IPS DF 6.9 (cell line): ENCODE measurements around the gene THAP8.
A peak's percentile ranks its signal among the peaks of the same experiment; 100 is the strongest.

ENCODE experiments used
- DNase-seq: peaks from one replicate; pipeline ENCODE4 v3.0.0-alpha.2; 2013; ENCODE audit warnings: low read depth, low spot score
- H3K27ac ChIP-seq: one replicate; pipeline ENCODE4 v1.5.1; 2013; ENCODE audit warnings: low read length, control low read depth
- H3K27me3 ChIP-seq: 2 replicates; pipeline ENCODE4 v1.6.1; 2013; ENCODE audit warnings: mild to moderate bottlenecking, low read length; ENCODE audit not compliant: control insufficient read depth, insufficient read depth
- H3K36me3 ChIP-seq: 2 replicates; pipeline ENCODE4 v1.6.1; 2013; ENCODE audit warnings: low read length; ENCODE audit not compliant: control insufficient read depth, insufficient read depth
- H3K4me1 ChIP-seq: 2 replicates; pipeline ENCODE4 v1.6.1; 2013; ENCODE audit warnings: low read length; ENCODE audit not compliant: control insufficient read depth, insufficient read depth
- H3K4me3 ChIP-seq: 2 replicates; pipeline ENCODE4 v1.5.1; 2013; ENCODE audit warnings: mild to moderate bottlenecking, low read length
- H3K9me3 ChIP-seq: 2 replicates; pipeline ENCODE4 v1.6.1; 2013; ENCODE audit warnings: low read length, inconsistent platforms; ENCODE audit not compliant: control insufficient read depth, insufficient read depth
- WGBS: extraction: QIAGEN DNeasy Blood & Tissue Kit; methylation state at CpG from one replicate; pipeline ENCODE4 v1.1.7; 2013; ENCODE audit warnings: mixed read lengths, missing lambda C conversion rate; ENCODE audit not compliant: insufficient read length, insufficient coverage; 5-methylcytosine and 5-hydroxymethylcytosine counted together

Gene THAP8

GRCh38 chr19:35995048-35995993 is 58.8 kb downstream of the THAP8 start, which contains the start of gene SDHAF1:
TSS of gene SDHAF1 (plus strand) at chr19:35995188. CDS start at chr19:35995275, 87 bp downstream.
- Histone ChIP-seq H3K27ac (no peak within 1 kb of the TSS), H3K4me3 (peak within 1 kb of the TSS; percentile 84), H3K27me3 (no peaks in the 10 kb centered on the region), H3K4me1 (no peaks in the 10 kb centered on the region), H3K9me3 (no peaks in the 10 kb centered on the region), H3K36me3 (no peaks in the 10 kb centered on the region)
- WGBS, result no CpG with 5 or more reads among the region's 97 CpGs
- DNase-seq, result no peak

GRCh38 chr19:35993923-35994598 is 60.0 kb downstream of the THAP8 start:
- H3K27ac ChIP-seq, result no peak overlapping the region
- DNase-seq, result no peak

GRCh38 chr19:35992907-35993765 is 60.9 kb downstream of the THAP8 start:
- no CpG with 5 or more reads among the region's 8 CpGs for WGBS
- DNase-seq, result no peak
- Histone ChIP-seq H3K9me3 (no peaks in the 10 kb centered on the region), H3K27ac (no peak overlapping the region), H3K4me3 (no peak overlapping the region), H3K36me3 (no peaks in the 10 kb centered on the region), H3K27me3 (no peaks in the 10 kb centered on the region), H3K4me1 (no peaks in the 10 kb centered on the region)

More at GRCh38 chr19:35993923-35994598, 60.0 kb downstream of the THAP8 start:
- H3K4me3 ChIP-seq, result no peak overlapping the region
- no peaks in the 10 kb centered on the region for H3K9me3 ChIP-seq
- no peaks in the 10 kb centered on the region for H3K27me3 ChIP-seq
- H3K4me1 ChIP-seq, result no peaks in the 10 kb centered on the region
- WGBS, result no CpG with 5 or more reads among the region's 49 CpGs
- H3K36me3 ChIP-seq, result no peaks in the 10 kb centered on the region

GRCh38 chr19:35991731-35992450 is 62.2 kb downstream of the THAP8 start:
- H3K36me3 ChIP-seq, result no peaks in the 10 kb centered on the region
- no peak for DNase-seq
- no peaks in the 10 kb centered on the region for H3K4me1 ChIP-seq
- H3K4me3 ChIP-seq, result no peak overlapping the region
- H3K9me3 ChIP-seq, result no peaks in the 10 kb centered on the region
- H3K27me3 ChIP-seq, result no peaks in the 10 kb centered on the region
- no peak overlapping the region for H3K27ac ChIP-seq
- no CpG with 5 or more reads among the region's 7 CpGs for WGBS

GRCh38 chr19:35990771-35991730 is 63.0 kb downstream of the THAP8 start:
- H3K4me3 ChIP-seq, result no peak overlapping the region
- H3K36me3 ChIP-seq, result no peaks in the 10 kb centered on the region
- no peak overlapping the region for H3K27ac ChIP-seq
- H3K27me3 ChIP-seq, result no peaks in the 10 kb centered on the region
- no peaks in the 10 kb centered on the region for H3K9me3 ChIP-seq
- H3K4me1 ChIP-seq, result no peaks in the 10 kb centered on the region
- DNase-seq, result no peak
- WGBS, result no CpG with 5 or more reads among the region's 10 CpGs

GRCh38 chr19:35990156-35990555 is 63.9 kb downstream of the THAP8 start:
- no CpG with 5 or more reads among the region's 4 CpGs for WGBS
- Histone ChIP-seq H3K36me3 (no peaks in the 10 kb centered on the region), H3K4me3 (no peak overlapping the region), H3K9me3 (no peaks in the 10 kb centered on the region), H3K27me3 (no peaks in the 10 kb centered on the region), H3K27ac (no peak overlapping the region), H3K4me1 (no peaks in the 10 kb centered on the region)
- no peak for DNase-seq

- no peak overlapping the region for H3K27ac ChIP-seq
- no peaks in the 10 kb centered on the region for H3K36me3 ChIP-seq
- H3K4me1 ChIP-seq, result no peaks in the 10 kb centered on the region
- H3K27me3 ChIP-seq, result no peaks in the 10 kb centered on the region
- no peaks in the 10 kb centered on the region for H3K9me3 ChIP-seq
- H3K4me3 ChIP-seq, result no peak overlapping the region
- WGBS, result no CpG with 5 or more reads among the region's 3 CpGs
- DNase-seq, result no peak
Observed at GRCh38 chr19:35988824-35989223, 65.3 kb downstream of the THAP8 start.

GRCh38 chr19:35987571-35987896 is 66.6 kb downstream of the THAP8 start:
- Histone ChIP-seq H3K27me3 (no peaks in the 10 kb centered on the region), H3K27ac (no peak overlapping the region), H3K4me3 (no peak overlapping the region; the same call in 1 of the 2 replicates)

More at GRCh38 chr19:35987571-35987896, 66.6 kb downstream of the THAP8 start:
- H3K9me3 ChIP-seq, result no peaks in the 10 kb centered on the region
- no peaks in the 10 kb centered on the region for H3K4me1 ChIP-seq
- DNase-seq, result no peak
- no peaks in the 10 kb centered on the region for H3K36me3 ChIP-seq
- no CpG with 5 or more reads among the region's 8 CpGs for WGBS
